H1 (cell line): ENCODE results near the gene HES4. TPM values are rescaled to one million over a fixed set of nuclear protein-coding genes. Genes with fewer than 3 reads are reported as not detected.
"Not testable (repeated sequence)": the region's sequence is repeated elsewhere in the genome, so short reads cannot be mapped to it uniquely, and the experiment has no call there.

ENCODE experiments used
- CTCF ChIA-PET: fragments of 300-600 bp; sonication (Branson Sonifier 250); formaldehyde crosslinking; loops from one replicate; lab custom pipeline; 2021; ENCODE audit not compliant: partially characterized antibody; lab: Charles Lee
- POLR2A ChIA-PET: fragments of 300-600 bp; sonication (Branson Sonifier 250); formaldehyde crosslinking; loops from one replicate; lab custom pipeline; 2021; ENCODE audit warnings: inconsistent platforms; ENCODE audit not compliant: partially characterized antibody; lab: Charles Lee
- DNase-seq, 2 experiments: peaks; one replicate each; pipeline versions ENCODE4 v3.0.0 to v3.0.0-alpha.2; 2010 to 2022; ENCODE audit warnings: low spot score in 2 of 2, low read depth in 1 of 2, mixed read lengths in 1 of 2
- FAIRE-seq: peaks from 2 replicates; lab custom pipeline; 2011; peaks lifted over from hg19 to GRCh38; lab: Jason Lieb, UNC
- H2AFZ ChIP-seq: 2 replicates; pipeline ENCODE4 v1.8.1; 2012; ENCODE audit warnings: low read length, inconsistent platforms
- H2AK5ac ChIP-seq: 2 replicates; pipeline ENCODE4 v1.6.1; 2013; ENCODE audit warnings: low read depth, low read length
- H2BK120ac ChIP-seq: replicated peaks from 2 replicates; pipeline ENCODE3; 2013; ENCODE audit warnings: low read depth, low read length, inconsistent platforms
- H2BK12ac ChIP-seq: 2 replicates; pipeline ENCODE4 v1.6.1; 2013; ENCODE audit warnings: low read depth, low read length
- H2BK15ac ChIP-seq: 2 replicates; pipeline ENCODE4 v1.6.1; 2013; ENCODE audit warnings: low read length
- H2BK20ac ChIP-seq: 2 replicates; pipeline ENCODE4 v1.6.1; 2013; ENCODE audit warnings: low read length
- H2BK5ac ChIP-seq: 2 replicates; pipeline ENCODE4 v1.6.1; 2013; ENCODE audit warnings: low read depth, low read length
- H3K14ac ChIP-seq: 2 replicates; pipeline ENCODE4 v1.6.1; 2013; ENCODE audit warnings: inconsistent platforms; ENCODE audit not compliant: insufficient read length
- H3K18ac ChIP-seq: 2 replicates; pipeline ENCODE4 v1.6.1; 2013; ENCODE audit warnings: low read length; ENCODE audit errors: extremely low read depth
- H3K23ac ChIP-seq: 2 replicates; pipeline ENCODE4 v1.6.1; 2013; ENCODE audit warnings: inconsistent platforms; ENCODE audit not compliant: insufficient read length
- H3K23me2 ChIP-seq: 2 replicates; pipeline ENCODE4 v1.6.1; 2013; ENCODE audit warnings: low read depth, low read length
- H3K27ac ChIP-seq: 2 replicates; pipeline ENCODE4 v1.6.1; 2011; ENCODE audit warnings: low read depth, low read length, inconsistent platforms
- H3K27me3 ChIP-seq, 4 experiments: replicated peaks in 1 of 4; 1 replicate in 1 of 4; 2 replicates in 3 of 4; pipeline versions ENCODE4 v1.6.1 to v1.8.1; 2011 to 2013; ENCODE audit warnings: low read length in 3 of 4, mild to moderate bottlenecking in 3 of 4, inconsistent platforms in 2 of 4, mixed read lengths in 2 of 4, moderate library complexity in 1 of 4; ENCODE audit not compliant: control insufficient read depth in 3 of 4, insufficient read depth in 3 of 4; ENCODE audit errors: extremely low read depth in 1 of 4
- H3K36me3 ChIP-seq, 4 experiments: 2 replicates each; pipeline versions ENCODE4 v1.6.1 to v1.8.1; 2011 to 2013; ENCODE audit warnings: mild to moderate bottlenecking in 4 of 4, low read length in 3 of 4, moderate library complexity in 2 of 4, control low read depth in 1 of 4, inconsistent platforms in 1 of 4; ENCODE audit not compliant: insufficient read depth in 4 of 4, control insufficient read depth in 2 of 4
- H3K4ac ChIP-seq: replicated peaks from 2 replicates; pipeline ENCODE3; 2013; ENCODE audit warnings: low read length, low read depth, mixed read lengths, inconsistent platforms; ENCODE audit not compliant: insufficient read length
- H3K4me1 ChIP-seq, 4 experiments: replicated peaks in 1 of 4; 1 replicate in 1 of 4; 2 replicates in 3 of 4; pipeline versions ENCODE4 v1.6.1 to v1.8.1; 2011 to 2013; ENCODE audit warnings: low read length in 3 of 4, inconsistent platforms in 2 of 4, mixed read lengths in 1 of 4; ENCODE audit not compliant: insufficient read depth in 4 of 4, control insufficient read depth in 3 of 4
- H3K4me2 ChIP-seq, 2 experiments: 2 replicates each; pipeline versions ENCODE4 v1.6.1 to v1.8.1; 2011 to 2013; ENCODE audit warnings: low read depth in 2 of 2, low read length in 2 of 2, control low read depth in 1 of 2, inconsistent platforms in 1 of 2, mild to moderate bottlenecking in 1 of 2; ENCODE audit not compliant: insufficient read depth in 1 of 2
- H3K4me3 ChIP-seq, 4 experiments: fragments of 200-600, 300-600 bp in 1 of 4; sonication (generic), shearing (Covaris generic), sonication (Bioruptor Twin) in 1 of 4; 2 replicates each; pipeline versions ENCODE4 v1.5.1 to v1.8.1; 2011 to 2016; ENCODE audit warnings: low read length in 4 of 4, low read depth in 3 of 4, control low read depth in 2 of 4, inconsistent platforms in 2 of 4, mild to moderate bottlenecking in 2 of 4, mixed read lengths in 1 of 4, moderate library complexity in 1 of 4; ENCODE audit not compliant: insufficient read depth in 2 of 4; ENCODE audit errors: extremely low read depth in 1 of 4
- H3K56ac ChIP-seq: replicated peaks from 2 replicates; pipeline ENCODE3; 2013; ENCODE audit warnings: low read depth, mild to moderate bottlenecking, mixed read lengths, low read length, inconsistent platforms; ENCODE audit not compliant: insufficient read length
- H3K79me1 ChIP-seq: 2 replicates; pipeline ENCODE4 v1.6.1; 2013; ENCODE audit warnings: low read depth, low read length, control low read depth
- H3K79me2 ChIP-seq, 2 experiments: 2 replicates each; pipeline versions ENCODE4 v1.6.1 to v1.8.1; 2012 to 2013; ENCODE audit warnings: low read length in 2 of 2, mild to moderate bottlenecking in 2 of 2, inconsistent platforms in 1 of 2; ENCODE audit not compliant: insufficient read depth in 2 of 2, control insufficient read depth in 1 of 2
- H3K9ac ChIP-seq, 4 experiments: replicated peaks in 1 of 4; 1 replicate in 1 of 4; 2 replicates in 3 of 4; pipeline versions ENCODE4 v1.6.1 to v1.8.1; 2011 to 2013; ENCODE audit warnings: low read depth in 3 of 4, low read length in 3 of 4, control low read depth in 2 of 4, mild to moderate bottlenecking in 2 of 4, moderate library complexity in 2 of 4, inconsistent platforms in 1 of 4; ENCODE audit errors: extremely low read depth in 1 of 4
- H3K9me3 ChIP-seq, 2 experiments: 2 replicates each; pipeline versions ENCODE4 v1.6.1 to v1.8.1; 2012 to 2013; ENCODE audit warnings: mild to moderate bottlenecking in 2 of 2, moderate library complexity in 2 of 2, control low read depth in 1 of 2, inconsistent platforms in 1 of 2, low read depth in 1 of 2, low read length in 1 of 2, mixed read lengths in 1 of 2; ENCODE audit not compliant: insufficient read depth in 2 of 2
- H4K20me1 ChIP-seq, 2 experiments: replicated peaks in 1 of 2; 2 replicates each; pipeline versions ENCODE3 to v1.8.1; 2011 to 2013; ENCODE audit warnings: inconsistent platforms in 2 of 2, low read length in 2 of 2, mild to moderate bottlenecking in 1 of 2; ENCODE audit not compliant: insufficient read depth in 2 of 2, control insufficient read depth in 1 of 2
- H4K5ac ChIP-seq: 2 replicates; pipeline ENCODE4 v1.6.1; 2013; ENCODE audit warnings: low read length, low read depth, mixed read lengths, inconsistent platforms; ENCODE audit not compliant: insufficient read length
- H4K8ac ChIP-seq: 2 replicates; pipeline ENCODE4 v1.8.0; 2013; ENCODE audit warnings: mild to moderate bottlenecking, moderate library complexity, low read length, inconsistent platforms; ENCODE audit not compliant: insufficient read depth; ENCODE audit errors: extremely low read depth
- H4K91ac ChIP-seq: replicated peaks from 2 replicates; pipeline ENCODE3; 2013; ENCODE audit warnings: low read length, mixed read lengths, inconsistent platforms; ENCODE audit not compliant: insufficient read length
- WGBS, 2 experiments: shearing (Covaris generic) in 1 of 2; methylation state at CpG; one replicate each; pipeline versions ENCODE4 v1.1.6 to v1.1.7; 2013 to 2015; ENCODE audit warnings: low lambda C conversion rate in 2 of 2, mixed read lengths in 2 of 2, inconsistent platforms in 1 of 2, low coverage in 1 of 2, missing lambda C conversion rate in 1 of 2; ENCODE audit not compliant: insufficient replicate concordance in 2 of 2, insufficient coverage in 1 of 2, insufficient read length in 1 of 2; ENCODE audit errors: extremely low coverage in 1 of 2, missing lambda C conversion rate in 1 of 2; 5-methylcytosine and 5-hydroxymethylcytosine counted together
- polyA plus RNA-seq, 7 experiments: library from polyadenylated mRNA; depleted of rRNA in 3 of 7; stranded (reverse) in 5 of 7; unstranded in 2 of 7; fragments of >200 nt in 5 of 7; fragments of 200-250 nt in 2 of 7; gene quantifications; 1 replicate in 5 of 7; 2 replicates in 1 of 7; 4 replicates in 1 of 7; pipeline versions ENCODE4 v1.2.1 to v1.2.3, GENCODE V29; 2011 to 2013; ENCODE audit warnings: missing spikeins in 2 of 7, mixed read lengths in 2 of 7
- total RNA-seq: library from RNA; stranded (reverse); fragmentation: NEBNext Ultra II Directional; extraction: Animal tissue kit (Norgen Biotek cat#: 25700); gene quantifications from 2 replicates; pipeline ENCODE4 v1.2.1, GENCODE V29; 2021

Gene HES4
- total and polyA plus RNA-seq, 2 of the 8 experiments (the other 6 are each of a cell fraction or from before 2014, with no cell fraction given): 2.8 to 3.5 TPM

DNA sequence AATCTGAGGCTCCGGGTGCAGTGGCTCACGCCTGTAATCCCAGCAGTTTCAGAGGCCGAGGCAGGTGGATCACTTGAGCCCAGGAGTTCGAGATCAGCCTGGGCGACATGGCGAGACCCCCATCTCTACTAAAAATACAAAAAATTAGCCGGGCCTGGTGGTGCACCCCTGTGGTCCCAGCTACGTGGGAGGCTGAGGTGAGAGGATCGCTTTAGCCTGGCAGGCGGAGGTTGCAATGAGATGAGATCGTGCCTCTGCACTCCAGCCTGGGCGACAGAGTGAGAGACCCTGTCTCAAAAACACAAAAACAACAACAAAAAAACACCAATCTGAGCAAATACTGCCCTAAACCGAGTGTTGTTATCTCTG lies 12.8 kb upstream of the HES4 start:
- H2BK12ac ChIP-seq, H3K9me3 ChIP-seq, H4K91ac ChIP-seq, H4K8ac ChIP-seq, H4K5ac ChIP-seq, H2BK20ac ChIP-seq, H3K36me3 ChIP-seq, DNase-seq, H3K27ac ChIP-seq, H2BK15ac ChIP-seq, H4K20me1 ChIP-seq, H3K56ac ChIP-seq, H2AK5ac ChIP-seq, H3K4ac ChIP-seq, H2BK120ac ChIP-seq, H3K18ac ChIP-seq, FAIRE-seq, H3K27me3 ChIP-seq, H3K79me1 ChIP-seq, H3K23ac ChIP-seq, H3K79me2 ChIP-seq, H3K14ac ChIP-seq, H3K23me2 ChIP-seq: not testable (repeated sequence)
- POLR2A ChIA-PET: interaction anchor here (0.6 to 14.9 kb wide), 3 partner anchors 10 to 609 kb away, joined by 4 to 245 read pairs (median 40); no protein-coding TSS in a partner anchor
- H2BK5ac ChIP-seq: peak overlapping the region; percentile 92; the same call in 1 of the 2 replicates
- peaks cover 0 to 21% (median 15%) of the 10 kb centered on the region in 4 experiments; a peak in 6 of 7 replicates for H3K4me1 ChIP-seq
- H3K4me3 ChIP-seq: peak overlapping the region in 3 of 4 experiments; percentile 37 to 64 (median 56); a peak in 6 of 8 replicates
- H2AFZ ChIP-seq: peak overlapping the region; percentile 29; the same call in 1 of the 2 replicates
- CTCF ChIA-PET: interaction anchor here (1.0 to 7.8 kb wide), 6 partner anchors 9 to 50 kb away, joined by 3 to 74 read pairs (median 36); partner anchors contain the start of genes HES4 and PERM1
- WGBS, 2 experiments: 76% methylated on average over 13 of the region's 13 CpGs; no CpG with 5 or more reads in 1 of the 2 experiments
- H3K4me2 ChIP-seq: peak overlapping the region; percentile 76 to 98
- H3K9ac ChIP-seq: peak overlapping the region in 1 of 4 experiments; percentile 15; a peak in 1 of 7 replicates
